Breast epithelium (tissue), 4 donors: Measurements from ENCODE around the gene PTPRN2. TPM values are rescaled to one million over a fixed set of nuclear protein-coding genes. Genes with fewer than 3 reads are reported as not detected.

Experiments used
- DNase-seq, 2 donors: peaks; one replicate each; pipeline ENCODE4 v3.0.0-alpha.2; 2019; ENCODE audit warnings: low spot score in 2 of 2
- H3K27ac ChIP-seq, 2 donors: fragments of 200-600 bp; sonication (generic) in 1 of 2; one replicate each; pipeline ENCODE4 v1.5.1; 2016 to 2019; ENCODE audit warnings: mild to moderate bottlenecking in 1 of 2
- H3K27me3 ChIP-seq, 2 donors: fragments of 200-600 bp; sonication (generic) in 1 of 2; one replicate each; pipeline versions ENCODE4 v1.5.1 to v1.6.0; 2017 to 2019; ENCODE audit warnings: control low read depth in 1 of 2, mild to moderate bottlenecking in 1 of 2
- H3K36me3 ChIP-seq: fragments of 200-600 bp; one replicate; pipeline ENCODE4 v1.5.1; 2019
- H3K4me1 ChIP-seq, 2 donors: fragments of 200-600 bp; sonication (generic); one replicate each; pipeline ENCODE4 v1.5.1; 2016 to 2019; ENCODE audit warnings: control low read depth in 1 of 2
- H3K4me3 ChIP-seq, 3 donors: fragments of 200-600 bp; sonication (generic); 1 replicate in 2 of 3; 2 replicates in 1 of 3; pipeline ENCODE4 v1.5.1; 2016 to 2019; ENCODE audit warnings: mild to moderate bottlenecking in 3 of 3, moderate library complexity in 2 of 3
- H3K9me3 ChIP-seq, 2 donors: fragments of 200-600 bp; sonication (generic) in 1 of 2; one replicate each; pipeline ENCODE4 v1.5.1; 2016 to 2019; ENCODE audit warnings: control low read depth in 1 of 2
- CTCF ChIP-seq, 3 donors: fragments of 450-650 bp; IDR thresholded peaks; one replicate each; pipeline ENCODE4 v1.5.1; 2016 to 2017; ENCODE audit warnings: antibody characterized with exemption in 3 of 3, mild to moderate bottlenecking in 3 of 3, moderate library complexity in 3 of 3
- POLR2A ChIP-seq: fragments of 450-650 bp; IDR thresholded peaks from one replicate; pipeline ENCODE4 v1.6.1; 2016; ENCODE audit warnings: antibody characterized with exemption, mild to moderate bottlenecking, moderate library complexity
- POLR2AphosphoS5 ChIP-seq, 3 donors: sonication (generic); formaldehyde crosslinking; IDR thresholded peaks; one replicate each; pipeline ENCODE4 v1.6.1; 2017; ENCODE audit warnings: antibody characterized with exemption in 3 of 3
- intact Hi-C: fragments of 100-400 bp; cut with DNase I; formaldehyde crosslinking; loops from one replicate; pipeline ENCODE4 v1.15.1; 2023; ENCODE audit warnings: low total_unique reads
- total RNA-seq, 3 donors: library from RNA; depleted of rRNA; stranded (reverse); fragments of >200 nt; gene quantifications; one replicate each; pipeline ENCODE4 v1.1.0, GENCODE V29; 2016

Gene PTPRN2
- total RNA-seq, 3 donors from 2014 or later = 1.6 to 2.2 (median 2.2) TPM

- no peak overlapping the region for H3K4me3 ChIP-seq
- H3K4me1 ChIP-seq = no peaks in the 10 kb centered on the region
- H3K27ac ChIP-seq = no peak overlapping the region
- DNase-seq = no peak
- intact Hi-C loops = no loop called here
- no peaks in the 10 kb centered on the region for H3K36me3 ChIP-seq
- TF ChIP-seq CTCF (IDR thresholded peaks at IDR 0.05) (no peak), POLR2A (no peak), POLR2AphosphoS5 (IDR thresholded peaks at IDR 0.05) (no peak)
- H3K27me3 ChIP-seq = peaks cover 0 to 28% of the 10 kb centered on the region in 2 donors
- H3K9me3 ChIP-seq = peaks cover 0 to 7% of the 10 kb centered on the region in 2 donors
These were observed 135.3 kb downstream of the PTPRN2 start for GRCh38 chr7:158452331-158452730.

- TF ChIP-seq POLR2AphosphoS5 (IDR thresholded peaks at IDR 0.05) (no peak), POLR2A (no peak), CTCF (IDR thresholded peaks at IDR 0.05) (no peak)
- DNase-seq = no peak
- Histone ChIP-seq H3K27ac (no peak overlapping the region), H3K4me3 (no peak overlapping the region), H3K4me1 (no peaks in the 10 kb centered on the region), H3K36me3 (no peaks in the 10 kb centered on the region), H3K9me3 (no peaks in the 10 kb centered on the region), H3K27me3 (peaks cover 0 to 28% of the 10 kb centered on the region in 2 donors)
- intact Hi-C loops = no loop called here
These were observed 137.0 kb downstream of the PTPRN2 start for GRCh38 chr7:158450476-158451124.

GRCh38 chr7:158449942-158450341 lies 137.7 kb downstream of the PTPRN2 start:
- Histone ChIP-seq H3K4me3 (no peak overlapping the region), H3K36me3 (no peaks in the 10 kb centered on the region), H3K4me1 (no peaks in the 10 kb centered on the region), H3K9me3 (no peaks in the 10 kb centered on the region), H3K27me3 (peaks cover 0 to 28% of the 10 kb centered on the region in 2 donors), H3K27ac (no peak overlapping the region)
- TF ChIP-seq POLR2AphosphoS5 (IDR thresholded peaks at IDR 0.05) (no peak), POLR2A (no peak), CTCF (IDR thresholded peaks at IDR 0.05) (no peak)
- intact Hi-C loops = no loop called here
- no peak for DNase-seq

- no peak for TF ChIP-seq POLR2A
- no peak for TF ChIP-seq CTCF (IDR thresholded peaks at IDR 0.05)
- TF ChIP-seq POLR2AphosphoS5 (IDR thresholded peaks at IDR 0.05) = no peak
- no peaks in the 10 kb centered on the region for H3K9me3 ChIP-seq
- H3K36me3 ChIP-seq = no peaks in the 10 kb centered on the region
- DNase-seq = no peak
- intact Hi-C loops = no loop called here
- peaks cover 0 to 28% of the 10 kb centered on the region in 2 donors for H3K27me3 ChIP-seq
- H3K27ac ChIP-seq = no peak overlapping the region
- H3K4me3 ChIP-seq = no peak overlapping the region
- H3K4me1 ChIP-seq = no peaks in the 10 kb centered on the region
These were observed 138.4 kb downstream of the PTPRN2 start for GRCh38 chr7:158449266-158449665.

- H3K36me3 ChIP-seq = no peaks in the 10 kb centered on the region
- peaks cover 0 to 30% of the 10 kb centered on the region in 2 donors for H3K27me3 ChIP-seq
- no peak overlapping the region for H3K27ac ChIP-seq
- TF ChIP-seq CTCF (IDR thresholded peaks at IDR 0.05) (no peak), POLR2A (no peak)
- H3K4me1 ChIP-seq = no peaks in the 10 kb centered on the region
- no peak overlapping the region for H3K4me3 ChIP-seq
- intact Hi-C loops = no loop called here
- no peak for DNase-seq
- H3K9me3 ChIP-seq = no peaks in the 10 kb centered on the region
These were observed 139.1 kb downstream of the PTPRN2 start for GRCh38 chr7:158448430-158449100.
